GM21723 (cell line): ENCODE measurements around the gene PKP1.

Experiments used
- ATAC-seq: cut with Tn5 transposase; IDR thresholded peaks from one replicate; pipeline ENCODE4 v1.9.1; 2021; ENCODE audit warnings: mild to moderate bottlenecking, moderate library complexity; ENCODE audit not compliant: unreplicated experiment

The PKP1 gene

DNA sequence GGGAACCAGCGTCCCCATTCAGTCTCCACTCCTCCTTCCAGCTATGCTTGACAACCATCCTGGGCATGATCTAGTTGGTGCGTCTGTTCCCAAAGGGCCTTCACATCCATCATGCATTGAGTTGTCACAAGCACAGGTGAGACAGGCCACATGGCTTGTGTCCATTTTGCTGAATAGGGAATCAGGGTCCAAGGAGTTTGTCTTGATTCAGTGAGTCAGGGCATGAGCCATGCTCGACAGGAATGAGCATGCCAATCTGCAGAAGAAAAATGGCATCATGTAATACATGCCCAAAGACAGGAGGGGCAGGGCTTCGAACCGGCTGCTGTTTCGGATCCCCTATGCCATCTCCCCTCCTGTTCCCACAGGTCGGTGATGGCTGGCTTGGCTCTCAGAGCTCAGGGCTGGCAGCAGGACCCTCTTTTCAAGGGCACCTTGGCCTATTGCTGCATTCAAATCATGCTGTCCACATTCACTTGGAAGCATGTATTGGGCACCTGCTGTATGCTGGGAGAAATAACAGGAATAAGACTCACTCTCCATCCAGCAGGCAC lies 44.5 kb downstream of the PKP1 start:
- no peak for ATAC-seq

DNA sequence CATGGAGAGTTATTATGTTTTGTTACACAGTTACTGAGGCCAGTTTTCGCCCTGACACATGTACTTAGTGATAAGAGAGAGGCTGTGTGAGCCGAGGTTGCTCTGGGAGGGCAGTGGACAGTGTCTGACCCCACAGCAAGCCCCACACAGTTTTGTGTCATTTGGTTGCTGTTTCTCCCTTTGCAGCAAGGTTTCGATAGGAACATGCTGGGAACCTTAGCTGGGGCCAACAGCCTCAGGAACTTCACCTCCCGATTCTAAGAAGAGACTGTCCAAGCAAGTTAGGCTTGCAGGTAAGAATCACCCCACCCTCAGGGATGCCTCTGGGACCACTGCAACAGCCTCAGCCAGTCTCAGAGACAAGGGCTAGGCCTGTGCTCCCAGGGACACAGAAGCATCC lies 45.3 kb downstream of the PKP1 start:
- ATAC-seq = no peak

DNA sequence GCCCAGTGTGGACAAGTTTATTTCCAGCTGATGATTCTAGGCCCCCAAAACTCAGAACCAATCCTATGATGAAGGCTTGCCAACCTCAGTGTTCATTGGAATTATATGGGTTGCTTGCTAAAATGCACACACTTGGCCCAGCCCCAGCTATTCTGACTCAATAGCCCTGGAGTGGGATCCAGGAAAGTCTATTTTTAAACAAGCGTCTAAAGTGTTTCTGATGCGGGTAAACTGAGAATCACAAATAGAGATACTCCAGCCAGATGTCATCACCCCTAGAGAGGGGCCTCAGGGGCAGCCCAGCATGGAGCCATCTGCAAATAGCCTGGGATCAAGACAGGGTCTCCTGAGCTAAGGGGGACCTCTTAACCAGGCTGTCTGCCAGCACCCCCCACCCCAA lies 46.0 kb downstream of the PKP1 start:
- no peak for ATAC-seq

DNA sequence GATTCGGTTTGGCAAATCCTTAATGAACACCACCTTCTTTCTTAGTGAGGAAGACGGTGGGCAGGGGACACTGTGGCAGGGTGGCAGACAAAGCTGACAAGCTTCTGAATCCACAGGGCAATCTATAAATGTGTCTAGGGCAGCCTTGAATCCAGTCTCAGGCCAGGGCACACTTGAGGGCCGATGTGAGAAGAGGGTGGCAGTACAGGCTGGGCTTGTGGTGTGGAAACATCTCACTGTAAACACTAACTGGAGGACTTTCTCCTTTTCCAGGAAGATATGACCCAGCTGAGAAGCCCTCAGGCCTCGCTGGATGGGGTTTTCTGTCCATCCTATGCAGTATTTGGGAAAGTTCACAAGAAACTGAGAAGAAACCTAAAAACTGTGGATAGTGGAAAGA lies 46.5 kb downstream of the PKP1 start:
- ATAC-seq = no peak

DNA sequence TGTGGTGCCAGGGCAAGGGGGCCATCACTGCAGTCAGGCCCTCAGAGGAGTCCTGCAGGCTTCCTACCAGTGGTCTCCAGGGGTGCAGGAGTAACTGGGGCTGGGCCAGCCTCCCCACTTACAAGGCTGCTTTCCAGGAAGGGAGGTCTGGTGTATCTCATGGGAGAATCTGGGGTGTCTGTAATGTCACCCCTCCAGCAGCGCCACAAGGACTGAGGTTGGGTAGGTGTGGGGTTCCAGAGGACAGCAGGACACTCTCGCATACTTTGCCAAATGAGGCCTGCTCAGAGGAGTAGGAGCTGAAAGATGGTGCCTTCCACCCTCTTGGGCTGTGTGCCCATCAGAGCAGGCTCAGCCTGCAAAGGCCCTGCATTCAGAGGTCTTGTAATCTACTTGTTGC lies 47.2 kb downstream of the PKP1 start:
- ATAC-seq = no peak

DNA sequence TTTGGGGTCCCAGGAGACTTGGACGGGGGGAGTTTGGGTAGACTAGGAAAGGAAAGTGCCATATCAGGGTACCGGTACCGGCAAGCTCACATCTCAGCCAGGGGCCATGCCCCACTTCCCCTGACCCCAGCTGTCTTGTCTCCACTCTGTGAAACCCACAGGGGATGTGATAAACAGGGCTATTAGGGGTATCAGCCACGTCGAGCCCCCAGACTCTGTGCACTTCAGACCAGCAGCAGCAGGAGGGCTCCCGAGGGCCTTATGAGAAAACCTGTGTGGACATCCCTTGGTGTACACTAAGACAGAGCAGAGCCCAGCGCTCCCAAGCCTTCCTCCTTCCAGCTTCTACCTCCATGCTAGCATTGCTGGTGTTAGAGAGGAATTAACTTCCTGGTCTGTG lies 47.9 kb downstream of the PKP1 start:
- no peak for ATAC-seq

DNA sequence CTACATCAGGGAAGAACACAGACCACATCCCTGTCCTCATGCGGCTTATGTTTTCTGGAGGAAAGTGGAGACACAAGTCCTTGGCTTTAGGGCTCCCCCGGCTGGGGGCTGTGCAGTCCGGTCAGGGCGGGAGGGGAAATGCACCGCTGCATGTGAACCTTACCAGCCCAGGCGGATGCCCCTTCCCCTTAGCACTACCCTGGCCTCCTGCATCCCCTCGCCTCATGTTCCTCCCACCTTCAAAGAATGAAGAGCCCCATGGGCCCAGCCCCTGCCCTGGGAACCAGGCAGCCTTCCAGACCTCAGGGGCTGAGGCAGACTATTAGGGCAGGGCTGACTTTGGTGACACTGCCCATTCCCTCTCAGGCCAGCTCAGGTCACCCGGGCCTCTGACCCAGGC lies 48.7 kb downstream of the PKP1 start:
- ATAC-seq = no peak

DNA sequence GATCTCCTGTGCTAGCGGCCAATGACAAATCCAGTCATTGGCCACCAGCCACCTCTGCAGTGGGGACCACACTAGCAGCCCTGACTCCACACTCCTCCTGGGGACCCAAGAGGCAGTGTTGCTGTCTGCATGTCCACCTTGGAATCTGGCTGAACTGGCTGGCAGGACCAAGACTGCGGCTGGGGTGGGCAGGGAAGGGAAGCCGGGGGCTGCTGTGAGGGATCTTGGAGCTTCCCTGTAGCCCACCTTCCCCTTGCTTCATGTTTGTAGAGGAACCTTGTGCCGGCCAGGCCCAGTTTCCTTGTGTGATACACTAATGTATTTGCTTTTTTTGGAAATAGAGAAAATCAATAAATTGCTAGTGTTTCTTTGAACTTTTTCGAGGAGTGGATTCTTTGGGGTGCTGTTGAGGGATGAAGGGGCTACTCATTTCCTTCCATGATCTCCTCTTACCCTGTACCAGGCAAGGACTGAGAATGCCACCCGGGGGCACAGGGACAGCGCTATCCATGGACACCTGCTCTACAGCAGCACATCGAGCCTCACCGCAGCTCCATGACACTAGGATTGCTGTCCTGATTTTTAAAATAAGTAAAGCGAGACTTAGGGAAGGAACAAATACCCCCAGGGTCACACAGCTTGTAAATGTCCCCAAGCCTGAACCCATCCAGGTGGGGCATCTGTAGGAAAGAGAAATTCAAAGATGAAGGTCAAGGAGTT lies 49.5 kb downstream of the PKP1 start:
- ATAC-seq = no peak

DNA sequence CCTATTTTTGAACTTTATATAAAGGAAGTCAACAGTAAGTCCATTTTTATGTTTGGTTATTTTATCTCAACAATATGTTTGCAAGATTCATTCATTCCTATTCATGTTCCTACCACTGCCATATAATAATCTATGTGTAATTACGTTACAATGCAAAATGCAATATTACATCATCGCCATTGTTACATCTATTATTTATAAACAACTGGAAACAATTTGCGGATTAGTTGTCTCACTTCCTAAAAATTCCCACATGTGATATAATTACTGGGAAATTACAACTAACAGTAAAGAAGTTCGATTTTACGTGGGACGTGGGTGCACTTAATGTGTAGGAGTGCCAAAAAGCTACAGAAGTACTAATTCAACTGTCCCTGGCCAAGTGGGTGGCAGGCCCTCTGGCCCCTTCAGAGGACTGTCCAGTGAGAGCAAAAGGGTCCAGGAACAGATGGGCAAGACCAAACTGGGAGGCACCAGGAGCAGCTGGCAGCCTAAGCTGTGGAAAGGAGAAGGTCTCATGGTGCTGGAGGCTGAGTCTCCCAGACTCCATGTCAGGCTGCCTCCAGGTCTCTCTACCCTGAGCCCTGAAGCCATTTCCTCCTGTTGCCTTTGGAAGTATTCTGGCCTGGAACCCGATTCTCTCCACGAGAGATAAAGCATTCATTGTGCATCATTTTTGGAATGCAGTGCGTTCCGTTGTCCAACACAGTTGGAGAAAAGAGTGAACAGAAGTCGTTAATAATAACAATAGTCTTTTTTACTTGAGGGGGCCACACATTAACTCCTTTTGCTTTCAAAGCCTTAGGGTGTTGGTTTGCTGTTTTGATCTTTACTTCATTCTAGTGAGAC lies 51.2 kb downstream of the PKP1 start:
- no peak for ATAC-seq

DNA sequence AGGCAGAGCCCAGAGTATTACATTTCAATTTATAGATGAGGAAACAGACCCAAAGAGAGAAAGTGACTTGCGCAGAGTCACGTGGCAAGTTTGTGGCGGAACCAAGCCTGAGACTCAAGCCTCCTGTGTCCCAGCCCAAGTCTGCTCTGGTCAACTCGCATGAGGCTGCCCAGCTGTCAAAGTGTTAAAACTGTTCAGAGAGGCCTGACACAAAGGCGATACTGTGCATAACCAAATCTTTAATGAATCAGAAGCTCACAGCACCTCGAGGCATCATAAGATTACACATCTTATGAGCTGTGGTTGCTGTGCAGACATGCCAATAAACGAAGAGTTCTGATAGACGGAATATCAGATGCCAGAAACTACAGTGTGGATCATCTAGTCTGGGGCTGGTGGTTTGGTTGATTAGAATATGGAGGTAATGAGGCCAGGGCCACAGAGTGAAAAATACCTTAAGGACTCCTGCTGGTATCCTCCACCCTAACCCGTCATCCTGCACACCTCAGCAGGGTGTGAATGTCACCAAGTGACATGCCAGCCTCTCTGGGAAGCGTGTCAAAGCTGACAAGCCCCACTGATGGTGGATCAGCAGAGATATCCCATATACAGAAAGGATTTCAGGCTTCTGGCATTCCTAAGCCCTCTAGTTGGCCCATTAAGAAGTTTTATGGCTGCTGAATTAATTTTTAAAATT lies 52.0 kb downstream of the PKP1 start:
- no peak for ATAC-seq

DNA sequence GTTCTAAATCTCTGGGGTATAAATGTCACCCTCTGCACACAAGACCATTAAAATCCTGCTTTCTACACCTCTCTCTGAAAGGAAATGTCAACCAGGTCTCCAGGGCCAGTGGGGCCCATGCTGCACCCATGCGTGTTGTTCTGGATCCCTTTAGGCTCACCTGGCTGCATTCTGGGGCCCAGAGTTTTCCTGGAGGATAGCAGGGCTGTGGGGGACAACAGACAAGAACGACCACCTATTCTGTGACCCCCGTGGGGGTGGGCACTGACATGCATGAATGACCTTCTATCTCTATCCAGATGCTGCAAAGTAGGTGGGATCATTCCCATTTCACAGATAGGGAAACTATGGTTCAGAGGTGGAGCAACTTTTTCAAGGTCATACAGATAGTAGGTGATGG lies 52.6 kb downstream of the PKP1 start:
- no peak for ATAC-seq

DNA sequence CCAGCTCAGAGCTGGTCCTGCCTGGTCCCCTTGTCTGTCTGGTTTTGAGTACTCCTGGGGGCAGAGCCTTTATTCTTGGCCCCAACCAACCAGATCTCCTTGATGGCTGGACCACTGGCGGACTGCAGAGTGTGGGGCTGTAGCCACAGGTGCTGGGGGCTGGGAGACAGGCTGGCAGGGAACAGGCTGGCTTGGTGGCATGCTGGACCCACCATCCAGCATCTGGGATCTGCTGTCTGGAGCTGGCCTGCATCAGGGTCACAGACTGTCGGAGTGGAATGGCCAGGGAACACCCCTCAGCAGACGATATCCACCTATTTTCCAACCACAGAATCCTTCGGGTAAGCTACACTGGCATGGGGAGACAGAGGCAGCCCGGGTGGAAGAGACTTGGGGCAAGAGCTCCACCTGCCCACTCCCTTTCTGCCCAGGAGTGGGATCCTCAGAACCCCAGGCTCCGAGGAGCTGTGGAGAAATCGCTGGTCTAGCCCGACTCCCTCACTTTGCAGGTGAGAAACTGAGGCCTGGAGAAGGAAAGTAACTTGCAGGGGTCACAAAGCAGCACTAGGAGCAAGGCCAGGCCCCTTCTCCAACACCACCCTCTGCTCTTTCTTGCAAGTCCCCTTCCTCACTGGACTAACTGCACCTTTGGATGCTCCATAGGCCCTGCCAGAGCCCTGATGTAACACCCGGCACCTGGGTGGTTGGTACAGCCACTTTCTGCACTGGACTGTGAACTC lies 53.6 kb downstream of the PKP1 start:
- ATAC-seq = no peak

DNA sequence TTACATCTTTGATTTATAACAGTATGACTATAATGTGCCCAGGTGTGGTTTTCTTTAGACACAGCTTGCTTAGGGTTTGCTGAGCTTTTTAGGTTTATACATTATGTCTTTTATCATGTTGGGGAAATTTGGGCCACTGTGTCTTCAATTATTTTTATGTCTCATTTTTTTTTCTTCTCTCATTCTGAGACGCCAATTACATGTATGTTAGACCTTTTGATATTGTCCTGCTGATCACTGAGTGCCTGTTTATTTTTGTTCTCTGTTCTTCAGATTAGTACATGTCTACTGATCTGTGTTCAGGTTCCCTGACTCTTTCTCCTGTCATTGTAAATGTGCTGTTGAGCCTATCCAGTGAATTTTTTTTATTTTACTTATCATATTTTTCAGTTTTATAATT lies 58.1 kb downstream of the PKP1 start:
- ATAC-seq = no peak

DNA sequence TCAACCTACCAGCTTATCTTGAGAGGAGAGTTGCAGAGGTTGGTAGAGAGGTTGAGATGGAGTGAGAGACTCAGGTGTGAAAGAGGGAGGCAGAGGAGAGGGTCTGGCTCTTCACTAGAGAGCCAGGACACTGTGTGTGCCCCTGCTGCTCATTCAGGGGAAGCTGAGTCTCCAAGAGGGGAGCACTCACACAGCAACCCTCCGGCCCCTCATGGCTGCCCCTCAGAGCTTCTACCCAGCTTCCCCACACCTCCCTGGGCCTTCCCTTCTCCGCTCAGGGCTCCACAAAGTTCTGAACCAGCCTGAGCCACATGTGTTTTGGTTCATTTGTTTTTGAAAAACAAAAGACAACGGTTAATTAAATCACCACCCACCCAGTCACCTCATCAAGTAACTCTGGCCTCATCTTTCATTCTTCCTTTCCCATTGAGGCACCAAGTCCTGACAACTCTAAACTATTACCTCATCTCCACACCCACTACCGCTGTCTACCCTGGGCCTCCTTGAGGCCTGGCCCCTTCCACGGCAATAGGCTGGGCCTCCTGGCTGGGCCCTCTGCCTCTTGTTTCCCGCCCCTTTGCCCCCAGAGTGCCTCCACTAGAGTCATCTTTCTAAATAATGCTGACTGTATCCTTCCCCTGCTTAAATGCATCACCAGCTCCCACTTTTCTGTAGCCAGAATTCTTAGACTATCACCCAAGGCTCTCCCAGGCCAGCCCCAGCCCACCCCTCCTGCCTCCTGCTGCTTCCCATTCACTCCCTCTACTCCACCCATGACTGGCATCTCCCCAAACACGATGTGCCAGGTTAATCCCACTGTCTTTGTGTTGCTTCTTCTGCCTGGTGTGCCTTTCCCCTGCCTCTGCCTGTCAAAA lies 61.1 kb downstream of the PKP1 start:
- ATAC-seq = no peak

DNA sequence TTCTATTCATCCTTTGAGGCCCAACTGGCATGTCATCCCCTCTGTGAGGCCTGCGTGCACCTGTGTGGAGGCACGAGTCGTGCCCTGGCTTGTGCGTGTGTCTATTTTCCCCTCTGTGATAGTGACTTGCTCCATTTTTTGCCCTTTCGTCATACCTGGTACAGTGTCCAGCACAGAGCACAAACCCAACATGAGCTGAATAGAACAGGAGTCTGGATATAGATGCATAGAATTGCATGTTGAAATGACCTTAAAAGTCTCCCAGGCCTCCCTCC lies 61.7 kb downstream of the PKP1 start:
- no peak for ATAC-seq

DNA sequence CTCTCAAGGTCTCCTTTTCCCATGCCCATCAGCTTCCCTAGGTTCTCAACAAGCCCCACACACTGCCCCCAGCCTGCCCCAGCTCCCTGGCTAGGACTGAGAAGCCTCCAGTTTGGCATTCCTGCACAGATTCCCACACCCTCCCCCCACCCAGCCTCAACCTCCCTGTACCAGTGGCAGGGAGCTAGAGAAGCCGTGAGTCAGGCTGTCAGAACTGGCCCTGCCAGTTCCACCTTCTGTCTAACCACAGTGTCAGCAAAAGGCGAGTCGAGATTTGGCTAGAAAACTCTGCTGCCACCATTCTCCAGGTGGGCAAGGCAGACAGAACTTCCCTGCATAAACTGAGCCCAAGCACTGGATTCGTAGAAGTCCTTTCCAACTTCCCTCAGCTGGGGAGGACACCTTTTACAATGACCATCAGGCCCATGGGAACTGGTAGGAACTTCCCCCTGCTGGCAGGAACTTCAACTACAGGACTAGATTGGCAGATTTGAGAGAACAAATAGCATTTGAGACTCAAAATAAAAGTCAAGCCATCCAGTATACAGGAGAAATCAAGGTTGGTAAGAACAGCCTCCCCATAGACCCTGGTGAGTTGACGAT lies 63.1 kb downstream of the PKP1 start:
- ATAC-seq = no peak

DNA sequence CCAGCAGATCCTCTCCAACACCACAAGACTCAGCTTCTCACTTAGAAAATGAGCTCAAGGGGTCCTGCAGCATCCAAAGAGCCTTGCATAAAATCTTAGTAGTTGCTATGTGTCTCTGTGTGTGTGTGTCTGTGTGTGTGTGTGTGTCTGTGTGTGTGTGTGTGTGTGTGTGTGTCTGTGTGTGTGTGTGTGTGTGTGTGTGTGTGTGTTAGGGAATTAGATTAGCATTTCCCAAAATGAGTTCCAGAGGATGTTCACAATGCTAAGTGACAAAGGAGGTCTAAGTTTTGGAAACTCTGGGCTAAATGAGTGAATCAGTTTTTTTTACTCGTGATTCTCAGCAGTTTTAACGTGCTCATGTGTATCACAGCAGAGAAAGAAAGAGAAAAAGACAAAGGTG lies 63.7 kb downstream of the PKP1 start:
- no peak for ATAC-seq

DNA sequence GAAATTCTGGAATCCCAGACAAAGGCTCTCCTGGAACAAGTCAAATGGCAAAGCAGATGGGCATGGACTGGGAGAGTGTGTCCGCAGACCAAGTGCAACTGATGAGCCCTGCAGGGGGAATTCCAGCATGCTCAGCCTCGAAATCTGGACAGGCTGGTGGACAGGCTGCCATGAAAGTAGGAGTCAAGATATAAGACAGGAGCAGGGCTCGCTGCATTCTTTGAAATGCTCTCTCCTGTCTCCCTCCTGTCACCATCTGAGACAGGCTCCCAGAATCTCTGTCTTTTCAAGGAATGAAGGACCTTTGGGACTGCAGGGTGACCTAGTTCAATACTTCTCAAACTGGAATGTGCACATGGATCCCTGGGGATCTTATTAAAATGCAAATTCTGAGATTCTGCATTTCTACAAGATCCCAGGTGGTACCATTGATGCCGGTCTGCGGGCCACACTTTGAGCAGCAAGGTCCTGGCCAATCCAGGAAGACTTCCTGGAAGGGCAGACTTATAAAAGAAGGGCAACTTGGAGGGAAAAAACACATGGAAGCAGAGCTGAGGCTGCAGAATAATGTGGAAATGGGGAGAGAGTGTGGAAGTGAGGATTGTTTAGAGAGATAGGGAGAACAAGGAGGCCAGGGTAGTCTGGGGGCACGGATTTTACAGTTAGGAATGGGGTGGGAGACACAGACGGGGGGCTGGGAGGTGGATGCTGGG lies 64.3 kb downstream of the PKP1 start:
- no peak for ATAC-seq

DNA sequence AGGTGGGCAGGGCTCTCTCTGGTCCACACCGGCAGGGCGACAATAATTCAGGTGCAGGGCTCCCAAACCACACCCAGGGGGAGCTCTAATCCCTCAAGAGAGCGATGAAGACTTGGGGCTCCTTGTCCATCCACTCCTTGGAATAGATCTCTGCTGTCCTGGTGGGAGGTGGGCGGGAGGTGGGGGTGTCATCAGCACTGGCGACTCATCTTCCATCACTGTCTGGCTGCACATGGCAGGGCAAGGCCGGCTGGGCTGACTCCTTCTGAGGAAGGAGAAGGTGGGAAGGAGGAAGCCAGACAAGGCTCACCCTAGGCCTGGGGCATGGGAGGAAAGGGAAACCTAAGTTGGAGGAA lies 64.9 kb downstream of the PKP1 start:
- ATAC-seq = no peak
